SK-N-DZ (cell line): ENCODE data around the gene KLHL5.
"Not testable (repeated sequence)": the region's sequence is repeated elsewhere in the genome, so short reads cannot be mapped to it uniquely, and the experiment has no call there.

Experiments used
- DNase-seq: peaks from one replicate; pipeline ENCODE4 v3.0.0-alpha.2; 2015; ENCODE audit warnings: low spot score

The KLHL5 gene

GRCh38 chr4:39102297-39102696 is 40.3 kb downstream of the KLHL5 start:
- no peak for DNase-seq

GRCh38 chr4:39103291-39103690 is 41.3 kb downstream of the KLHL5 start:
- no peak for DNase-seq

GRCh38 chr4:39104255-39104654 is 42.2 kb downstream of the KLHL5 start:
- no peak for DNase-seq

GRCh38 chr4:39106011-39106410 is 44.0 kb downstream of the KLHL5 start:
- DNase-seq = no peak

- no peak for DNase-seq
These were observed 52.4 kb downstream of the KLHL5 start for GRCh38 chr4:39114436-39114835.

- no peak for DNase-seq
These were observed 56.1 kb downstream of the KLHL5 start for GRCh38 chr4:39118034-39118658.

- no peak for DNase-seq
These were observed 58.4 kb downstream of the KLHL5 start for GRCh38 chr4:39120418-39120817.

- DNase-seq = no peak
These were observed 63.0 kb downstream of the KLHL5 start for GRCh38 chr4:39124885-39125599.

GRCh38 chr4:39125600-39125985 is 63.6 kb downstream of the KLHL5 start:
- no peak for DNase-seq

GRCh38 chr4:39126256-39127095 is 64.4 kb downstream of the KLHL5 start:
- DNase-seq = no peak

- DNase-seq = no peak
These were observed 71.6 kb downstream of the KLHL5 start for GRCh38 chr4:39133623-39134022.

- DNase-seq = no peak
These were observed 72.8 kb downstream of the KLHL5 start for GRCh38 chr4:39134683-39135306.

GRCh38 chr4:39138227-39138626 is 76.2 kb downstream of the KLHL5 start:
- DNase-seq = not testable (repeated sequence)

- no peak for DNase-seq
These were observed 84.2 kb downstream of the KLHL5 start for GRCh38 chr4:39146211-39146610.

GRCh38 chr4:39154009-39154408 is 92.0 kb downstream of the KLHL5 start:
- DNase-seq = no peak

- no peak for DNase-seq
These were observed 95.5 kb downstream of the KLHL5 start for GRCh38 chr4:39157520-39157919.

- no peak for DNase-seq
These were observed 104.1 kb downstream of the KLHL5 start for GRCh38 chr4:39166177-39166576.

- no peak for DNase-seq
These were observed 104.6 kb downstream of the KLHL5 start for GRCh38 chr4:39166669-39167068.

GRCh38 chr4:39169426-39169825 is 107.4 kb downstream of the KLHL5 start:
- no peak for DNase-seq

- DNase-seq = no peak
These were observed 108.3 kb downstream of the KLHL5 start for GRCh38 chr4:39170301-39170700.
